Smooth muscle cell (in vitro differentiated cells): ENCODE measurements around the gene BRD2. TPM values are rescaled to one million over a fixed set of nuclear protein-coding genes. Genes with fewer than 3 reads are reported as not detected.

ENCODE experiments used
- DNase-seq: peaks from one replicate; lab custom pipeline; 2025; ENCODE audit not compliant: unreplicated experiment; lab: John Stamatoyannopoulos, UW
- H2AFZ ChIP-seq: fragments of 200-600 bp; sonication (generic); 2 replicates; pipeline ENCODE4 v1.6.0; 2016; ENCODE audit warnings: antibody characterized with exemption, low read depth, mild to moderate bottlenecking
- H3F3A ChIP-seq: fragments of 200-600 bp; sonication (generic); 2 replicates; pipeline ENCODE4 v1.6.0; 2017; ENCODE audit warnings: antibody characterized with exemption, low read depth
- H3K27ac ChIP-seq: fragments of 200-600 bp; sonication (generic); 2 replicates; pipeline ENCODE4 v1.5.1; 2016; ENCODE audit warnings: low read depth, mild to moderate bottlenecking
- H3K27me3 ChIP-seq: fragments of 200-600 bp; sonication (generic); 2 replicates; pipeline ENCODE4 v1.6.1; 2016; ENCODE audit warnings: low read depth, mild to moderate bottlenecking
- H3K36me3 ChIP-seq: fragments of 200-600 bp; sonication (generic); 2 replicates; pipeline ENCODE4 v1.5.1; 2016; ENCODE audit warnings: low read depth
- H3K4me1 ChIP-seq: fragments of 200-600 bp; sonication (generic); 2 replicates; pipeline ENCODE4 v1.5.1; 2016; ENCODE audit warnings: low read depth
- H3K4me2 ChIP-seq: fragments of 200-600 bp; sonication (generic); 2 replicates; pipeline ENCODE4 v1.6.0; 2016; ENCODE audit warnings: mild to moderate bottlenecking
- H3K4me3 ChIP-seq: fragments of 200-600 bp; sonication (generic); 2 replicates; pipeline ENCODE4 v1.5.1; 2016; ENCODE audit warnings: mild to moderate bottlenecking
- H3K79me2 ChIP-seq: fragments of 200-600 bp; sonication (generic); 2 replicates; pipeline ENCODE4 v1.6.0; 2016; ENCODE audit warnings: low read depth, mild to moderate bottlenecking
- H3K9ac ChIP-seq: fragments of 200-600 bp; sonication (generic); 2 replicates; pipeline ENCODE4 v1.6.0; 2016; ENCODE audit warnings: low read depth
- H3K9me3 ChIP-seq: fragments of 200-600 bp; sonication (generic); replicated peaks from 2 replicates; pipeline ENCODE4 v1.5.1; 2016; ENCODE audit warnings: low read depth
- H4K20me1 ChIP-seq: fragments of 200-600 bp; sonication (generic); 2 replicates; pipeline ENCODE4 v1.6.0; 2016; ENCODE audit warnings: low read depth
- WGBS: methylation state at CpG from one replicate; pipeline ENCODE4 v1.1.7; 2016; ENCODE audit warnings: low lambda C conversion rate; 5-methylcytosine and 5-hydroxymethylcytosine counted together
- polyA plus RNA-seq: library from polyadenylated mRNA; unstranded; fragments of >200 nt; fragmentation: Nextera tagmentation; extraction: Ambion mirVana; gene quantifications from 2 replicates; pipeline ENCODE4 v1.2.1, GENCODE V29; 2016
- total RNA-seq: library from RNA; depleted of rRNA; stranded (reverse); fragments of >200 nt; gene quantifications from 2 replicates; pipeline ENCODE4 v1.2.3, GENCODE V29; 2014
- TF ChIP-seq, protein P1 (sequence below): fragments of 200-600 bp; sonication (generic); IDR thresholded peaks from 2 replicates; pipeline ENCODE4 v1.5.1; 2017; ENCODE audit warnings: borderline replicate concordance, mild to moderate bottlenecking, antibody characterized with exemption; ENCODE audit not compliant: insufficient read depth, poor library complexity, severe bottlenecking

Gene BRD2
- total and polyA plus RNA-seq, 2 experiments from 2014 or later: 162 to 205 TPM

DNA sequence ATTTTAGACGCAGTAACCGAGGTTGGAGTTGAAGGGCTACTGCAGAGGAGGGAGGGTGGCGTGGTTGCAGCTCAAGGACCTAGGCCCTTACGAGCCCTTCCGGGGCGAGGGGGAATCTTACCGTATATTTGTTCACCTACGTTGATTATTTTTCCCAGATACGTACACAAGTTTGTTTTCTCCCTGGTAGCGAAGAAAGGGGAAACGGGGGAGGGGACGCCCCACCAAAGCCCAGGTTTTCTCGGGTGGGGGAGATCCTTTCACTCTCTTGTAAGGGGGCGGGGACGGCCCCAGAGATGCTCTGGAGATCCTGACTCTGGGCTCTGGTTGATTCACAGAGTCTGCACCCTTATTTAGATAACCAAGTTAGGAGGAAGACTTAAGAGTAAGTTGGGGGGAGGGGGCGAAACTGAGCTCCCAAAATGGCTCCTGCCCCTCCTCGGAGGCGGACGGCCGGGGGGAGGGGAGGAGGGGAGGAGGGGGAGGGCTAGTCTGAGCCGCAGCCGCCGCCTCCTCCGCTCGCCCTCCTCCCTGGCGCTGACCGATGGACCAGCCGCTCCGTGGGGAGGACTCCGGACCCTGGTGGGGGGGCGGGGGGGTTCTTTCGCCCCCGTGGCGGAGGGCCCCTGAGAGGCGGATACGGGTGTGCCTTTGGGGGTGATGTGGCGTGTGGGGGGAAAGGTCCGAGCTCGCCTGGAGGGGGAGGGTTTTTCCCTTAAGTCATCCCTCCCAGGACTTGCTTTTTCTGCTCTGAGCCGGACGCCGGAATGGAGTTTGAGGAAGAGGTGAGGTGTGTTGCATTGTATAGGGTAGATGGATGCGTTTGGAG lies 2.2 kb downstream of the BRD2 start:
- Histone ChIP-seq H2AFZ (no peak overlapping the region), H3K4me3 (peak overlapping the region; percentile 84), H3K79me2 (peaks cover 61% of the 10 kb centered on the region), H4K20me1 (peaks cover 48% of the 10 kb centered on the region), H3K36me3 (peaks cover under 1% of the 10 kb centered on the region), H3F3A (peaks cover 54% of the 10 kb centered on the region), H3K4me2 (peak overlapping the region; percentile 95), H3K4me1 (peaks cover 20% of the 10 kb centered on the region), H3K27me3 (no peaks in the 10 kb centered on the region), H3K27ac (peak overlapping the region; percentile 99), H3K9ac (peak overlapping the region; percentile 99), H3K9me3 (no peaks in the 10 kb centered on the region)
- TF ChIP-seq, protein P1, sequence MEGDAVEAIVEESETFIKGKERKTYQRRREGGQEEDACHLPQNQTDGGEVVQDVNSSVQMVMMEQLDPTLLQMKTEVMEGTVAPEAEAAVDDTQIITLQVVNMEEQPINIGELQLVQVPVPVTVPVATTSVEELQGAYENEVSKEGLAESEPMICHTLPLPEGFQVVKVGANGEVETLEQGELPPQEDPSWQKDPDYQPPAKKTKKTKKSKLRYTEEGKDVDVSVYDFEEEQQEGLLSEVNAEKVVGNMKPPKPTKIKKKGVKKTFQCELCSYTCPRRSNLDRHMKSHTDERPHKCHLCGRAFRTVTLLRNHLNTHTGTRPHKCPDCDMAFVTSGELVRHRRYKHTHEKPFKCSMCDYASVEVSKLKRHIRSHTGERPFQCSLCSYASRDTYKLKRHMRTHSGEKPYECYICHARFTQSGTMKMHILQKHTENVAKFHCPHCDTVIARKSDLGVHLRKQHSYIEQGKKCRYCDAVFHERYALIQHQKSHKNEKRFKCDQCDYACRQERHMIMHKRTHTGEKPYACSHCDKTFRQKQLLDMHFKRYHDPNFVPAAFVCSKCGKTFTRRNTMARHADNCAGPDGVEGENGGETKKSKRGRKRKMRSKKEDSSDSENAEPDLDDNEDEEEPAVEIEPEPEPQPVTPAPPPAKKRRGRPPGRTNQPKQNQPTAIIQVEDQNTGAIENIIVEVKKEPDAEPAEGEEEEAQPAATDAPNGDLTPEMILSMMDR: no peak
- under 1% methylated on average over 32 of the region's 43 CpGs for WGBS
- DNase-seq: peak; percentile 60

DNA sequence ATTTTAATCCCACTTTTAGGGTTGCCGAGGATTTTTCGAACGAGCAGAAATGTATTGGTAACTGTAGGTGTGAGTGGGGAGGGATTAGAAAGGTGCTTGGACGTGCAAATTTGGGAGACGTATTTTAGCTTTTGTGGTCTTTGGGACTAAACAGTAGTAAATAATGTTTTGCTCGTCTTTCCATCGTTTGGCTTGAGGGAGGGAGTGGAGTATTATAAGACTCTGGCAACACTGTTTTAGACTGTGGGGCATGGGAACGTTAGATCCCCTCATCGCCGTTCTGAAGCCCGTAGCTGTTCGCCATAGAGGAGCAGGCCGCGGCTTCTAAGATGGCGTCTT lies 2.8 kb downstream of the BRD2 start:
- peak overlapping the region; percentile 99 for H3K9ac ChIP-seq
- DNase-seq: no peak
- H3K27ac ChIP-seq: peak overlapping the region; percentile 99
- peaks cover 54% of the 10 kb centered on the region for H4K20me1 ChIP-seq
- H3F3A ChIP-seq: peaks cover 54% of the 10 kb centered on the region
- peaks cover 4% of the 10 kb centered on the region for H3K36me3 ChIP-seq
- H3K4me1 ChIP-seq: peaks cover 24% of the 10 kb centered on the region
- TF ChIP-seq, protein P1: no peak
- no peak overlapping the region for H2AFZ ChIP-seq
- H3K4me3 ChIP-seq: peak overlapping the region; percentile 84
- peak overlapping the region; percentile 95 for H3K4me2 ChIP-seq
- WGBS: under 1% methylated on average over 15 of the region's 15 CpGs
- H3K9me3 ChIP-seq: no peaks in the 10 kb centered on the region
- H3K27me3 ChIP-seq: no peaks in the 10 kb centered on the region
- H3K79me2 ChIP-seq: peaks cover 63% of the 10 kb centered on the region

DNA sequence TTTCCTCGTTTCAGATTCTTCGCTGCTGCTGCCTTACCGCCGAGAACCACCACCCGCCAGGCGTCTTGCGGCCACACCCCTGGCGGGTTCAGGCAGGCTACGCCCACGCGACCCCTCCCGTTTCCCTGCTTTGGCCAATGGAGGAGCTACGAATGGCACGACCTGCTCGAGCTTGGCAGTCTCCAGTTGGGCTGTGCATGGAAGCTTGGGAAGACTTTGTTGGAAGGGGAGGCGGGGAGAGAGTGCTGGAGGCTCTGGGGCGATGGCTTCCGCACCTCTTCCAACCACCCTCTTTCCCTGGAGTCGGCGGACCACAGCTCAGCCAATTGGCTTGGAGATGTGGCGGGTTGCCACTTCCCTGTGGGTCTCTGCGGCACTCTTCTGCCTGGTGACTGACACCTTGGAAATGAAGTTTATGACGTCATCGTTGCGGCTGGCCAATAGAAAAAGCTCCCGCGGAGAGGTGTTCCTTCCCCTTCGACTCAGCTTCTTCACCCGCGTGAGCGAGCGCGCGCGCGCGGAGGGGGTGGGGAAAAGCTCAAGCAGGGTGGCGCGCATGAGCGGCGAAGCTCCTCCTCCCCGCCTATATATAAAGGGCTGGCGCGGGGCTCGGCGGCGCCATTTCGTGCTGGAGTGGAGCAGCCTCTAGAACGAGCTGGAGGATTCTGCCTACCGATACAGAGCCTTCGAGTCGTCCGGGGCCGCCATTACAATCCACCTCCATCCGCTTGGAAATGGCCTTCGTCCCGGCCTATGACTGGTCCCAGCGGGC lies 3.4 kb downstream of the BRD2 start:
- H2AFZ ChIP-seq: no peak overlapping the region
- H3K27ac ChIP-seq: peak overlapping the region; percentile 99

More for the DNA sequence above, 3.4 kb downstream of the BRD2 start:
- TF ChIP-seq, protein P1: no peak
- WGBS: under 1% methylated on average over 58 of the region's 58 CpGs
- Histone ChIP-seq H3K4me3 (peak overlapping the region; percentile 96), H3K4me1 (peaks cover 21% of the 10 kb centered on the region), H3K4me2 (peak overlapping the region; percentile 99), H4K20me1 (peaks cover 55% of the 10 kb centered on the region), H3K9me3 (no peaks in the 10 kb centered on the region), H3K79me2 (peaks cover 63% of the 10 kb centered on the region), H3K36me3 (peaks cover 9% of the 10 kb centered on the region), H3F3A (peaks cover 60% of the 10 kb centered on the region), H3K9ac (peak overlapping the region; percentile 99), H3K27me3 (no peaks in the 10 kb centered on the region)
- peak; percentile 99 for DNase-seq
